CD4-positive, alpha-beta T cell treated with Interleukin-4 for 4 hours (primary cell): ENCODE data around the gene BBOF1.
"Not testable (repeated sequence)": the region's sequence is repeated elsewhere in the genome, so short reads cannot be mapped to it uniquely, and the experiment has no call there.

Experiments used
- DNase-seq: peaks from one replicate; pipeline ENCODE4 v3.0.0-alpha.2; 2020

The BBOF1 gene, protein sequence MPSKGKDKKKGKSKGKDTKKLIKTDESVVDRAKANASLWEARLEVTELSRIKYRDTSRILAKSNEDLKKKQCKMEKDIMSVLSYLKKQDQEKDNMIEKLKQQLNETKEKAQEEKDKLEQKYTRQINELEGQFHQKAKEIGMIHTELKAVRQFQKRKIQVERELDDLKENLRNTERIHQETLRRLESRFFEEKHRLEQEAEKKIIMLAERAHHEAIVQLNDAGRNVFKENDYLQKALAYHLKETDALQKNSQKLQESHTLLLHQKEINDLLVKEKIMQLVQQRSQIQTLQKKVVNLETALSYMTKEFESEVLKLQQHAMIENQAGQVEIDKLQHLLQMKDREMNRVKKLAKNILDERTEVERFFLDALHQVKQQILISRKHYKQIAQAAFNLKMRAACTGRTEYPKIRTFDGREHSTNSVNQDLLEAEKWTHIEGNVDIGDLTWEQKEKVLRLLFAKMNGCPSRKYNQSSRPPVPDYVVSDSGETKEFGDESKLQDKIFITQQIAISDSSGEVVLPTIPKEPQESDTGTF

DNA sequence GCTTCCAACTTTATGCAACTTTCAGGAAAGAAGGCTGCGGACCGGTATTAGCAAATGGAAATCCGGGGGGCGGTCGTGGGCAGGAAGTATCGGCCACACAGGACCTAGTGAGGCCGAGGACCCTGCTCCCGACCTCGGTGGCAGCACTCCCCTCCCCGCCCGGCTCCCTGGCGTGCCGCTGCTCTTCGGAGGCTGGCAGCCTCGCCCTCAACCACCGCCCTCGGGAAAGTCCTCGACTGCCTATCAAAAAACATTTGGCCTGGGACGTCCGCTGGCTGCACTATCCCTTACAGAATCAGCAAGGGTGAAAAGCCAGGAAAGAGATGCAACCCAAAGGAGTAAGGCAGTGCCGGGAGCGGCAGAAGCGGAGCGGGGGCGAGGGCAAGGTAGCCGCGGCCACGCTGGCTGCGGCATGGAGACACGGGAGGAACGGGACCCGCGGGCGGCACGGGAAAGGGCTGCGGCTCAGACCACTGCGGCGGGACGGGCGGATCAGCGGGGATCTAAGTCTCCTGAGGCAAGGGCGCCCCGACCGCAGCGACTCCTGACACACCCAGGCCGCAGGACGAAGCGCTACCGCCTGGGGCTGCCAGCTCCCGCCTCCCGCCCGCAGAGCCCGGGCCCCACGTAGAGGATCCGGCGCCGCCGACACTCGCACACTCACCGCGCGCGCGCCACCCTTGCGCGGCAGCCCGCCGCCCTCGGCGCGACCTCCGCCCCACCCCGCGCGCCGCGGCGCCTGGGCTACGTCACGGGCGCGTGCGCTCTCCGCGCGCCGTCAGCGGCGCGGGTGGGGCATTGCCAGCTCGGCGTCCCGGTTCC lies at the start of gene BBOF1, which contains the start of gene ENTPD5:
Gene BBOF1, plus strand, starts transcription at position 764 of the 822 bp plus-strand sequence. CDS start 130 bp downstream, outside the sequence.
Gene ENTPD5, minus strand, starts transcription at position 703 of the 822 bp plus-strand sequence. CDS start 31,186 bp downstream, outside the sequence.
- DNase-seq, result peak; percentile 83

DNA sequence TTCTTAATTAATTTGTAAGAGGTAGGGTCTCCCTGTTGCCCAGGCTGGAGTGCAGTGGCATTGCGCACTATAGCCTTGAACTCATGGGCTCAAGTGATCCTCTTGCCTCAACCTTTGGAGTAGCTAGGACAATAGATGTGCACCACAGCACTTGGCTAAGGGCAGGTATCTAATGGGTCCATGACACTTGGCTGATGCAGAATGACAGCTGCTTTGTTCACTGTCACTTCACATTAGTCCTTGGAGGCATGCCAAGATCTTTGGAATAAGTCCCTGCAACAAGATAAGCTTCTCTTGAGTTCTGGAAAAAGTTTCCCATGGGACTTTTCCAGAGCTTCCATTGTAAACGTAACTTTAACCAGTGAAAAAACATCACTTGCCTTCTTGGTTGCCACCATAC lies 45.7 kb upstream of the BBOF1 start:
- no peak for DNase-seq

DNA sequence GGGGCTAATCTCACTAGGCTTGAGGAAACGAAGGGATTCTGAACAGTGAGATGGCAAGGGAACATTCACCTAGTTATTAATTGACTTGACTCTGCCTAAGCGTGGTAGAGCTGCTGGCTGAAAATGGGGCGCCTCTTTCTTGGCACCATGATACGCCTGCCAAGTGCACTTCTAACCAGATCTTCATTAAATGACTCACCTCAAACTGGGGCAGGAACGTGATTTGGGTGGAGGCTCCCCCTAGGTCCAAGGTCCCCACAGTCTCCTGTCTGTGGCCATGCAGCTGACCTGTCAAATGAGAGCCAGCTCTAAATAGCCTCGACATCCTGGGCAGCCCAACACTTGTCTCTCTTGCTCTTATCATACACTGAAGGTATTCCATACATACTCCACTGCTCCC lies 43.0 kb upstream of the BBOF1 start:
- no peak for DNase-seq

DNA sequence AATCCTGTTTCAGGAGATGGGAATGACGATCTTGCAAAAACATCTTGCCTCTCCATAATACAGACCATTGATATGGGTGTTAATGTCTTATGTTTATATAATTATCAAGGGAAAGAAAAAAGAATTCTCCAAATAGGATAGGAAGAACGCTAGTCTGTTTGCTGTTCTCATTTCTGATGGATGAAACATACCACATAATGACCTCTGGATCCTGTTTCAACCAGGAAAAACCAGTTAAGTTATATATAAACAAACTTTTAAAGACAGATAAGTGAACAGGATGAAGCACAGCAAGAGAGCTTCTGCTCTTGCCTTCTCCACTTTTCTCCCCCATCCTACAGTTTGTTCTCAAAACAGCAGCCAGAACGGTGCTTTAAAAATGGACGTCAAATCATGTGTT lies 41.3 kb upstream of the BBOF1 start:
- DNase-seq, result no peak

DNA sequence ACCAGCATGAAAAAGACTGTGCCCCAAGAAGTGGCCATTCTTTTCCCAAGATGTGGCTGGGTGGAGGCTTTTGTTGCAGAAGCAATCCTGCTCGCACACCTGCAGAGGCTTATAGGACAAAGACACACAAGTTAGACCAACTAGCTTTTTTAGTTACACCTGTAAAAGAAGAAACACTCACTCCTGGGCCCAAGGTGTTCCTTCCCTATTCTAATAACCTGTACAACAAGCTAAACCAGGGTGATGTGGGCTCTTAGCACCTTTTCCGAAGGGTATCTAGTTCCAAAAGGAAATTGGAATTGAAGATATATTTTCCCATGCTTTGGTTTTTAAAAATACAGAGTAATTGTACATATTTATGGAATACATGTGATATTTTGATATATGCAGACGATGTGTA lies 31.1 kb upstream of the BBOF1 start:
- no peak for DNase-seq

DNA sequence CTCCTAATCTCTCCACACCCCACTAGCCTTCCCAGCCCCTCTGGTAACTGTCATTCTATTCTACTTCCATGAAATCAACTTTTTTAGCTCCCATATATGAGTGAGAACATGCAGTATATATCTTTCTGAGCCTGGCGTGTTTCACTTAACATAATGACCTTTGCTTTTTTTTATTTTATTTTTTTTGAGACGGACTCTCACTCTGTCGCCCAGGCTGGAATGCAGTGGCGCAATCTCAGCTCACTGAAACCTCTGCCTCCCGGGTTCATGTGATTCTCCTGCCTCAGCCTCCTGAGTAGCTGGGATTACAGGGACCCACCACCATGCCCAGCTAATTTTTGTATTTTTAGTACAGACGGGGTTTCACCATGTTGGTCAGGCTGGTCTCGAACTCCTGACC lies 30.5 kb upstream of the BBOF1 start:
- not testable (repeated sequence) for DNase-seq

DNA sequence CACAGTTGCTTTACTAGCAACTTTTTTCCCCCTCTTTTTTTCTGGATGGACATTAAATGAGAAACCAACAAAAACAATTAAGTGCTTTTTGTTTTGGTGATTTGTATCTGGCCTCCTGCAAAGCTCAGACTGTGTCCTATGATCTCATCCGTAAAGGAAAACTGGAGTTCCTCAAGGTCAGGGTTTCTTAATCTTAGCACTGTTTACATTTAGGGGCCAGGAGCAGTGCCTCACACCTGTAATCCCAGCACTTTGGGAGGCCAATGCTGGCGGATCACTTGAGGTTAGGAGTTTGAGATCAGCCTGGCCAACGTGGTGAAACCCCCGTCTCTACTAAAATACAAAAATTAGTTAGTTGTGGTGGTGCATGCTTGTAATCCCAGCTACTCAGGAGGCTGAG lies 28.1 kb upstream of the BBOF1 start:
- no peak for DNase-seq

DNA sequence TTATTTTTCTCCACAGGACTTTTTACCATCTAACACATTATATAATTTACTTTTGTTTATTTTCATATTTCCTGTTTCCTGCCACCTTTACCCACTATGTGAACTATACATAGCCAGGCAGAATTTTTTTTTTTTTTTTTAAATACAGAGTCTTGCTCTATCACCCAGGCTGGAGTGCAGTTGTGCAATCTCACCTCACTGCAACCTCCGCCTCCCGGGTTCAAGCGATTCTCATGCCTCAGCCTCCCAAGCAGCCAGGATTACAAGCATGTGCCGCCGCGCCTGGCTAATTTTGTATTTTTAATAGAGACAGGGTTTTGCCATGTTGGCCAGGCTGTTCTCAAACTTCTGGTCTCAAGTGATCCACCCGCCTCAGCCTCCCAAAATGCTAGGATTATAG lies 24.2 kb upstream of the BBOF1 start:
- not testable (repeated sequence) for DNase-seq

DNA sequence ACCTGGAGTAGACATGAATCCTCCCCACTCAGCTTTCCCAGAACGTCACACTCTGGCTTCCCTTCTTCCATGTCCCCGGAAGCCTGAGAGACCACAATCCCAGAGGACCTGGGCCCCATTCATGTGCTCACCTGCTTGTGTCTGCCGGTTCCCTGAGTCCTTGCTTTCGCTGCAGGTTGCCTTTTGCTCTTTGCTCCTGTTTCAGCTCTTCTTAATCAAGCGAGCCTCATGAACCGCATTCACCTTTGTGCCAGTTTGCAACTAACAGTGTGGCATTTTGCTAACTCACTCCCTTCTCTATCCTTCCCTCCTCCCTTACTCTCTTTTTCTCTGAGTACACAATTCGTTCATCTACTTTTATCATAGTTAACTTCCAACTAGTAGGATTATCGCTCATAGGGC lies 23.2 kb upstream of the BBOF1 start:
- no peak for DNase-seq

DNA sequence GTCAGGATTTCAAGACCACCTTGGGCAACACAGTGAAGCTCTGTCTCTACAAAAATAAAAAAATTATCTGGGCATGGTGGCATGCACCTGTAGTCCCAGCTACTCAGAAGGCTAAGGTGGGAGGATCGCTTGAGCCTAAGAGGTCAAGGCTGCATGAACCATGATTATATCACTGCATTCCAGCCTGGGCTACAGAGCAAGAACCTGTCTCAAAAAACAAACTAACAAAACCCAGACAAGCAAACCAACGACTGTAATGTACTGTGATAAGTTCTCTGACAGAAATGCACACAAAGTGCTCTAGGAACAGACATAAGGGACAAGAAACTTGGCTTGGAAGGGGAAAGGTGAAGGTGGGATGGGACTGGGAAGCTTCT lies 22.4 kb upstream of the BBOF1 start:
- no peak for DNase-seq

DNA sequence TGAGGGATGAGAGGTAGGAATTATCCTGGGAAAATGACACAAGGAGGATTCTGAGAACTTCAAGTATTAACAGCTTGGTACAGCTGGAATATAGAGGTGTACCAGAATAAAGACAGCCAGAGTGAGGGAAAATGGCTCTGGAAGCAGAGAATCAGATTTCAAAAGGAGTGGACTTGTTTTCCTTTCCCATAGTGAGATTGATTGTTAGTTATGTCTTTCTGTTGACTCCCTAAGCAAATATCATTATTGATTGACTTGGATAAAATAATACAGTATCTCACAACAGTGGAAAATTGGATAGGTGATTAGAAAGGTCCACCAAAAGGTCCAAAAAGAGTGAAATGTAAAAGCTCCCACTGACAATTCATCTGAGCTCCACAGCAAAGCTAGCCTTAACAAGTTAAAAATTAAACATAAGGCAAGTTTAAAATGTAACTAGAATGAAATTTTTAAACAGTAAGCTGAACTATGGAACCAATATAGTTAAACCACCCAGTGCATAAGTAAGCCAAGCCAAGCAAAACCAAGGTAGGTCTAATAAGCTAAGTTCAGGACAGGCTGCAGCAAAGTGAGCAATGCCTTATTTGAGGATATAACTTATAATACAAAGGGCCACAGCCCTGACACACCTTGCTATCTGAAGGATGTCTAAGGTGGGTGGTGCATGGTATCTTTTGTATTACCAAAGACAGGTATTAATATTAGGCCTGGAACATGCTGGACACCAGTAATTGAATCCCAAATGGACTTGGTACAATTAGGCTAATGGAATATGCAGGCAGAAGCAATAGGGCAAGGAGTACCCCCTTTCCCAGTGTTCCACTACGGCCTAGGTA lies 21.8 kb upstream of the BBOF1 start:
- DNase-seq, result no peak

DNA sequence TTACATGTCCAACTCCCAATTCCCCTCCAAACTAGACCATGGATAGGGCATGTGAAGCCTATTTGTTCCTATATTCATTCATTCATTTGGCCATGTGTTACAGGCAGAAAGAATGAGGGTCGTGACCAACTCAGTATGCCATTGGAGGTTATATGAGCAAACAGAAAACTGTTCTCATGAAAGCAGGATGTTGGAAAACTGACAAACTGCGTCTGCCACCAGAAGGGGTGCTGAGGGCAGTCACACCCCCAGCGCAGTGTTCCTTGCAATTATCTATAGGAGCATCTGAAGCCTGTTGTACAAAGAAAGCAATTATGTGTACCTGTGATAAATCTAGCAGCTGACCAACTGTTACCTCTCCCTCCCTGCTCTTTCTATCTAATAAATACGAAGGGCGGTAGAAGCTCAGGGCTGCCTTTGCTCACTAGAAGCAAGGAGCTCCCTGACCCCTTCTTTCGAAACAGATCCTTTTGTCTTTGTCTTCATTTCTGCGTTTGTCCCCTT lies 21.2 kb upstream of the BBOF1 start:
- no peak for DNase-seq

DNA sequence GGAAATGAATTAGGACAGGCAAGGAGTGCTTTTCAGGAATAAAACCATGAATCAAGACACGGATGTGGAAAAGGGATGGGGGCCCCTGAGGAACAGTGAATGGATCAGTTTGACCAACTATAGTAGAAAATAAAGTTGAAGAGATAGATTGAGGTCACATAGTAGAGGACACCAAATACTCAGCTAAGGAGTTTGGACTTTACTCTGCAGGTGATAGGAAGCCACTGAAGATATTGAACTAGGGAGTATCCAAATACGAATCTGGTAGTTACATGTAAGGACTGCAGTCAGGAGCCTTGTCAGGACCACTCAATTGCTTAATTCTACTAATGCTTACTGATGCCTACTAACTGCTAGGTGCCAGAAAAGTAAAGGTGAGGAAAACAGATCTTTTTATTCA lies 20.4 kb upstream of the BBOF1 start:
- DNase-seq, result no peak

DNA sequence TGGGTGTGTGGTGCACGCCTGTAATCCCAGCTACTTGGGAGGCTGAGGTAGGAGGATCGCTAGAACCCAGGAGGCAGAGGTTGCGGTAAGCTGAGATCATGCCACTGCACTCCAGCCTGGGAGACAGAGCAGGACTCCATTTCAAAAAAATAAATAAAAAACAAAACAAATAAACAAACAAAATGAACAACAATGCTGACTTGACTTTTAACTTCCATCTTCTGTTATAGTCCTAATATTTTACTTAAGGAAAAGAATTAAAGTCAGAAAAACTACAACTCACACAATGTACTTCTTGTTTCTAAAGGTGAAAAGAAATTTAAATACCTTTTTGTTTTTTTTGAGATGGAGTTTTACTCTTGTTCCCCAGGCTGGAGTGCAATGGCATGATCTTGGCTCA lies 13.5 kb upstream of the BBOF1 start:
- not testable (repeated sequence) for DNase-seq

DNA sequence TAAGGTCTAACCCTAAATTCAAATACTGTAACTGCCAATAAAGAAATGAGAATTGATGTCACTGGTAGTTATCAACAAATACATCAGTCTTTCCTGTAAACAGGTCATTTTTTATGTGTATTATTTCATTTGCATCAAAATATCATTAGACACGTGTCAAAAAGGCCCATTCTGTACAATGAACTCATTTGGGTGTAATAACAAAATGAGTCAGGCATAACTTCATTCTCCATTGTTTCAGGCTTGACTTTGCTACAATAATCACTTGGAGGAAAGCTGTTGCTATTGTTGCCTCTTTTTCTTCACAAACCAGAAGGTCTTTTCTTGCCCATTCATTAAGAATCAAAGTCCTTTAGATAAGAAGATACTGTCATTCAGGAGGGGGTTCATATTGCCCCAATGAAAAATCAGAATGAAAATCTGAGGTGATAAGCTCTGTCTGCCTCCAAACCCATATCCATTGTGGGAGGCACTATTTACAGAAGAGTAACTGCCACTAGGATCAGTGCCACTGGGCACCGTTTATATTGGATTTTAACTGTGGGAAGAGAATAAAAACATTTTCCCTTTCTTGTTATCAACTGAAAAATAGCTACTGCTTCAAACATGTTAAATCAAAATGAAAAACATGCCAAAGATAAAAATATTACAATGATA lies 10.2 kb upstream of the BBOF1 start:
- no peak for DNase-seq

DNA sequence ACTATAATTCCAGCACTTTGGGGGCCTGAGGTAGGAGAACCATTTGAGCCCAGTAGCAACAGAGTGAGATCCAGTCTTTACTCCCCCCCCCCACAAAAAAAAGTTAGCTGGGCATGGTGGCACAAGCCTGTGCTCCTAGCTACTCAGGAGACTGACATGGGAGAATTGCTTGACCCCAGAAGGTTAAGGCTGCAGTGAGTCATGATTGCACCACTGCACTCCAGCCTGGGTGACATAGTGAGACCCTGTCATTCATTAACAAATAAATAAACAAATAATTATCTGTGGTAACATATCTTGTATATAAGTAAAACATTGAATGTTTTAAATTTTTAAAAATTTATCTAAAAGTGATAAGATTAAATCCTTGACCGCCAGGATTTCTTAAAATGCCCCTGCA lies 4.8 kb upstream of the BBOF1 start:
- no peak for DNase-seq

DNA sequence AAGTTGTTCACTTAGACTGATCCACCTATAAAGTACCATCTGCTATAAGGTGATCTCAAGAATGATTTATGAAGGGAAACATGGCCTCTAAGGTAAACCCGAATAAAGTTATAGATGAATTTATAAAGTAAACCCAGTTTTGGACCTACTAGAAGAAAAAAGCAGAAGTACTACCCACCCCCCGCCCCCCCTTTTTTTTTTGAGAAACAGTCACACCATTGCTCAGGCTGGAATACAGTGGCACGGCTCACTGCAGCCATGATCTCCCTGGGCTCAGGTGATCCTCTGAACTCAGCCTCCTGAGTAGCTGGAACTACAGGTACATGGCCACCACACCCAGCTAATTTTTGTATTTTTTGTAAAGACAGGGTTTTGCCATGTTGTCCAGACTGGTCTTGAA lies 4.0 kb upstream of the BBOF1 start:
- no peak for DNase-seq

DNA sequence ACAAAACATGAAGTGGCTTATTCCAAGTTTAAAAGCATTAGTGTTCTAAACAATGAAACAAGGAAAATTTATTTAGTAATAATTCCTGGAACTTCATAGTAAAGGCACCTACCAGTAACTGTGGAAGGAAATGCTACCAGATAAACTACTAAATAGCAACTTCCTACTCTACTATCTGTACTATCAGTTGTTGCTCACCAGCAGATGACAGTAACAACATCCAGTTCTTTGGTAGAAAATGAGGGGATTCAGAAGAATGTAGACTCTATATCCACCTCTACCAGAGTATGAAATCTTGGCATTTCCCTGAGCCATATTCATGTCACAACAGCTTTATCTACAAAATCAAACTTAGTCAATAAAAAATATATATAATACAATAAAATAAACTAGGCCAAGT lies 3.2 kb upstream of the BBOF1 start:
- no peak for DNase-seq

DNA sequence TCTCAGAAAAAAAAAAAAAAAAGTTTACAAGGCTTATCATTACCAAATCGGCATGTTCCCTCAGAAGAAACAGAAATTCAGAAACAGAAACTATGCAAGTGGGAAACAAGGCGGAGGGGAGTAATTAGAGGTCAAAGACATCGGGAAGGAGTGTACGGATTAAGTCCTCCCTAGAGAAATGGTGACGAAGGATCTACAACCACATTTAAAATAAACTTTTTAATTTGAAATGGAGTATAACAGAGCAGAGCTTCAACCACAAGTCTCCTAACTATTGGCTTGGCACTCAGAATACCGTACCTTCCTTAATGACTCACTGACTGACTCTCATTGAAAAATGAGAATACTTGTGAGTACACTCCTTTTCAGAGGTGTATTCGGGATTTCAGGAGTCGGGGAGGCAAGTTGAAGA lies 969 bp upstream of the BBOF1 start:
- DNase-seq, result peak; percentile 27

DNA sequence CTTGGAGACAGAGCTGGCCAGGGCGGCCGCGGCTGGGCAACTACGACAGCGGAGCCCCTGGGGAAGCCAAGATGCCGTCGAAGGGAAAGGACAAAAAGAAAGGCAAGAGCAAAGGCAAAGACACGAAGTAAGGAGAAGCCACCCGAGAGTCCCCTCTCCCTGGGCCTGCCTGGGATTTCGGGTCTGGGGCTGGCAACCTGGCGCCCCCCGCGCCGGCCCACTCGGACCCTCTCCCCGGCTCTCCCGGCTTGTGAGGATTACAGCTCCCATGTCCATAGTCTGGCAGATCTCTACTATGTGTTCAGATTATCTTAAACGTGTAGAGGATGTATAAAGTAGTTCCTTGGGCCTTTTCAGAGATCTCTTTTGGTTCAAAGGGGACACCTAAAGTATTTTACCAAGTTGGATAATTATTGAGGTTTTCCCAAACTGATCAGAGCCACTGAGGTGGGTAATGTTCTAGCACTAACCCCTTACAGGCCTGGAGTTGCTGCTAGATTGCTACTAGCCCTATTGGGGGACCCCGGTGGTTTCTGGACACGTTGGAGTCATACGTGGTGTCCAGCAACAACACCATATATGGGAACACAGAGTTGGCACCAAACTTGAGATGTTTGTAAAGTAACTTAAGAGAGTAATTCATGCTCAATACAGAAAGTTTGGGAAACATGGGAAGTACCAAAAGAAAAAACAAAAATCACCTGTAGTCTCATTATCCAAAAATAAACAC lies 424 bp downstream of the BBOF1 start:
- DNase-seq, result no peak

DNA sequence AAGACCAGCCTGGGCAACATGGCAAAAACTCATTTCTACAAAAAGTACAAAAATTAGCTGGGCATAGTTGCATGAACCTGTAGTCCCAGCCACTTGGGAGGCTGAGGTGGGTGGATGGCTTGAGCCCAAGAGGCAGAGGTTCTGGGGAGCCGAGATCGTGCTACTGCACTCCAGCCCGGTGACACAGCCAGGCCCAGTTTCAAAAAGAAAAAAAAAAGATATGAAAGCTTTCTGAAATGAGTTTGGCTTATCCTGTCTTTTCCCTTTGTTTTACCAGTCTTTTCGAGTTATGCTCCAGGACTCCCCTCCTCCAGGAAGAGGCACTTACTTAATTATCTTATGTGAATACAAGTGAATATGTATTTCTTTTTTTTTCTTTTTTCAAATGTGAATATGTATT lies 3.2 kb downstream of the BBOF1 start:
- DNase-seq, result no peak
